Progenitor cell of endocrine pancreas (in vitro differentiated cells): ENCODE measurements around the gene FXYD6. TPM values are rescaled to one million over a fixed set of nuclear protein-coding genes. Genes with fewer than 3 reads are reported as not detected.
A peak's percentile ranks its signal among the peaks of the same experiment; 100 is the strongest.

Source experiments
- DNase-seq: peaks from one replicate; pipeline ENCODE4 v3.0.0; 2021; ENCODE audit warnings: low spot score; ENCODE audit not compliant: unreplicated experiment
- H3K27ac Mint-ChIP-seq: 2 replicates; pipeline ENCODE4 v1.8.0; 2021; ENCODE audit warnings: mild to moderate bottlenecking, moderate library complexity, mixed read lengths
- H3K27me3 Mint-ChIP-seq: 2 replicates; pipeline ENCODE4 v1.8.0; 2021; ENCODE audit warnings: mixed read lengths
- H3K36me3 Mint-ChIP-seq: 2 replicates; pipeline ENCODE4 v1.8.0; 2022; ENCODE audit warnings: mixed read lengths; ENCODE audit not compliant: insufficient read depth
- H3K4me1 Mint-ChIP-seq: 2 replicates; pipeline ENCODE4 v1.8.0; 2021; ENCODE audit warnings: low read depth, mixed read lengths
- H3K4me3 Mint-ChIP-seq: 2 replicates; pipeline ENCODE4 v1.8.0; 2021; ENCODE audit warnings: low read depth, mild to moderate bottlenecking, moderate library complexity, mixed read lengths
- H3K9me3 Mint-ChIP-seq: 2 replicates; pipeline ENCODE4 v1.8.0; 2021; ENCODE audit warnings: low read depth, mixed read lengths
- CTCF ChIP-seq: fragments of 200-600 bp; sonication (generic); IDR thresholded peaks from one replicate; pipeline ENCODE4 v1.5.0; 2021; ENCODE audit warnings: antibody characterized with exemption, mild to moderate bottlenecking; ENCODE audit not compliant: unreplicated experiment
- total RNA-seq: library from RNA; stranded (reverse); gene quantifications from 2 replicates; pipeline ENCODE4 v1.2.1, GENCODE V29; 2021

FXYD6 gene
- total RNA-seq, 1 donor from 2014 or later = 28.5 TPM

GRCh38 chr11:117840881-117841550 lies 35.4 kb downstream of the FXYD6 start:
- DNase-seq = no peak
- Mint-ChIP-seq H3K27ac (peak overlapping the region; percentile 37), H3K27me3 (no peaks in the 10 kb centered on the region), H3K36me3 (no peaks in the 10 kb centered on the region), H3K4me3 (no peak overlapping the region), H3K4me1 (peaks cover 14% of the 10 kb centered on the region), H3K9me3 (no peaks in the 10 kb centered on the region)
- TF ChIP-seq CTCF = no peak

DNA sequence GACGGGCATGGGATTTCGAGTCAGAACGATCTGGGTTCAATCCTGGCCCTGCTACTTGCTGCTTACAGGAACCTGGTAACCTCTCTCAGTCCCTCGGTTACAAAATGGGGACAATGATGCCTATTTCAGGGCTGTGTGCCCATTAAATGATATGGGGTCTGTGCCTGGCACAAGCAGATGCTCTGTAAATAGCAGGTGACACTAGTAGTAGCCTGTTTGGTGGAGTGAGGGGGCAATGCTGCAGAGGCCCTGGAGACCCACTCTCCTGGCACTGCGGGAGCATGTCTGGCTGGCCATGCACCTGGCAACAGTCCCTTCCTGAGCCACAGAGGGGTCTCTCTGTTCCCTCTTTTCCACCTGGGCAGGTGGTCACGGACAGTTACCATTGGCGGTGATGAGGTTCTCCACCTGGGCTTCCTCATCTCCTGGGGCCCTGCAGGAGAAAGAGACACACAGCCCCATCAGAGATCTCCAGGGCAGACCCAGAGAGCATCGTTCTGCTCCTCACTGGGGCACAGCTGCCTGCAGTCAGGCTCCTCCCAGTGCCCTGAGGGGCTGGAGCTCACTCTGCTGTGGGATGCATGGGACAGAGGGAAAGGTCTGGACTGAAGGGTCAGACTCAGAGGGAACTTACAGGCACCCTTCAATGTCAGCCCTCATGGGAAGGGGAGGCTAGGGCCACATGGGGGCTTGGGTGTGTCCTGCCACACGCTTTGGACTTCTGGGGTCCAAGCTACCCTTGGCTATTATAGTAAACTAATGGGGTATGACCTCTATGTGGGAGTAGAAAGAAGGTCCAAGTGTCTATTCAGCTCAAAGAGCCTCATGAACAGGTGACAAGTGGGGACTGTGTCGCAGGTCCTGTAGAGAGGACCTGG lies 36.3 kb downstream of the FXYD6 start:
- no peak for DNase-seq
- Mint-ChIP-seq H3K9me3 (no peaks in the 10 kb centered on the region), H3K36me3 (no peaks in the 10 kb centered on the region), H3K4me1 (peaks cover 14% of the 10 kb centered on the region), H3K27ac (no peak overlapping the region), H3K27me3 (no peaks in the 10 kb centered on the region), H3K4me3 (no peak overlapping the region)
- no peak for TF ChIP-seq CTCF

- DNase-seq = no peak
- no peaks in the 10 kb centered on the region for H3K36me3 Mint-ChIP-seq
- peaks cover 19% of the 10 kb centered on the region for H3K4me1 Mint-ChIP-seq
- TF ChIP-seq CTCF = no peak
- H3K27ac Mint-ChIP-seq = no peak overlapping the region
- no peaks in the 10 kb centered on the region for H3K9me3 Mint-ChIP-seq
- H3K27me3 Mint-ChIP-seq = no peaks in the 10 kb centered on the region
- no peak overlapping the region for H3K4me3 Mint-ChIP-seq
These were observed 37.0 kb downstream of the FXYD6 start for GRCh38 chr11:117839380-117839881.

GRCh38 chr11:117838901-117839300 lies 37.6 kb downstream of the FXYD6 start:
- TF ChIP-seq CTCF = no peak
- DNase-seq = no peak
- Mint-ChIP-seq H3K9me3 (no peaks in the 10 kb centered on the region), H3K27me3 (no peaks in the 10 kb centered on the region), H3K4me3 (no peak overlapping the region), H3K27ac (no peak overlapping the region), H3K4me1 (peaks cover 24% of the 10 kb centered on the region), H3K36me3 (no peaks in the 10 kb centered on the region)

- Mint-ChIP-seq H3K27me3 (no peaks in the 10 kb centered on the region), H3K27ac (no peak overlapping the region), H3K4me1 (peaks cover 35% of the 10 kb centered on the region), H3K4me3 (no peak overlapping the region), H3K9me3 (no peaks in the 10 kb centered on the region), H3K36me3 (no peaks in the 10 kb centered on the region)
- no peak for TF ChIP-seq CTCF
- DNase-seq = no peak
These were observed 38.7 kb downstream of the FXYD6 start for GRCh38 chr11:117837791-117838190.
